Tibial nerve (tissue), 3 donors: ENCODE results near the gene SMARCD2.
A peak's percentile ranks its signal among the peaks of the same experiment; 100 is the strongest.

ENCODE experiments used
- POLR2A ChIP-seq, 2 donors: fragments of 450-650 bp; IDR thresholded peaks; one replicate each; pipeline ENCODE4 v1.6.1; 2017; ENCODE audit warnings: antibody characterized with exemption in 2 of 2, mild to moderate bottlenecking in 2 of 2, moderate library complexity in 2 of 2
- TF ChIP-seq, protein P1 (sequence below), 5 experiments: fragments of 200-600 bp in 3 of 5; fragments of 450-650 bp in 2 of 5; sonication (generic) in 3 of 5; IDR thresholded peaks; one replicate each; pipeline ENCODE4 v1.5.1; 2016 to 2019; ENCODE audit warnings: antibody characterized with exemption in 5 of 5, mild to moderate bottlenecking in 3 of 5, moderate library complexity in 2 of 5

GRCh38 chr17:63842540-63843386, at the start of gene SMARCD2:
- TF ChIP-seq, protein P1, sequence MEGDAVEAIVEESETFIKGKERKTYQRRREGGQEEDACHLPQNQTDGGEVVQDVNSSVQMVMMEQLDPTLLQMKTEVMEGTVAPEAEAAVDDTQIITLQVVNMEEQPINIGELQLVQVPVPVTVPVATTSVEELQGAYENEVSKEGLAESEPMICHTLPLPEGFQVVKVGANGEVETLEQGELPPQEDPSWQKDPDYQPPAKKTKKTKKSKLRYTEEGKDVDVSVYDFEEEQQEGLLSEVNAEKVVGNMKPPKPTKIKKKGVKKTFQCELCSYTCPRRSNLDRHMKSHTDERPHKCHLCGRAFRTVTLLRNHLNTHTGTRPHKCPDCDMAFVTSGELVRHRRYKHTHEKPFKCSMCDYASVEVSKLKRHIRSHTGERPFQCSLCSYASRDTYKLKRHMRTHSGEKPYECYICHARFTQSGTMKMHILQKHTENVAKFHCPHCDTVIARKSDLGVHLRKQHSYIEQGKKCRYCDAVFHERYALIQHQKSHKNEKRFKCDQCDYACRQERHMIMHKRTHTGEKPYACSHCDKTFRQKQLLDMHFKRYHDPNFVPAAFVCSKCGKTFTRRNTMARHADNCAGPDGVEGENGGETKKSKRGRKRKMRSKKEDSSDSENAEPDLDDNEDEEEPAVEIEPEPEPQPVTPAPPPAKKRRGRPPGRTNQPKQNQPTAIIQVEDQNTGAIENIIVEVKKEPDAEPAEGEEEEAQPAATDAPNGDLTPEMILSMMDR (IDR thresholded peaks at IDR 0.05), result peak in 2 of 5 experiments; percentile 71 to 93
- peak; percentile 68 to 100 for TF ChIP-seq POLR2A (IDR thresholded peaks at IDR 0.05)
